Measurements from ENCODE around the gene SDK1.

DNA sequence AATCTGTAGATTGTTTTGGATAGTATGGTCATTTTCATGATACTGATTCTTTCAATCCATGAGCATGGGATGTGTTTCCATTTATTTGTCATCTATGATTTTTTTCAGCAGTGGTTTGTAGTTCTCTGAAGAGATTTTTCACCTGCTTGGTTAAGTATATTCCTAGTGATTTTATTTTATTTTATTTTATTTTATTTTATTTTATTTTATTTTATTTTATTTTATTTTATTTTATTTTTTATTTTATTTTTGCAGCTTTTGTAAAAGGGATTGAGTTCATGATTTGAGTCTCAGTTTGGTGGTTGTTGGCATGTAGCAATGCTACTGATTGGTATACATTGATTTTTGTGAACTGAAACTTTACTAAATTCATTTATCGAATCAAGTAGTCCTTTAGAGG is 404.2 kb downstream of the SDK1 start:
- TF ChIP-seq POLR2AphosphoS2 (conservative IDR thresholded peaks at IDR 0.05; ENCODE audit: low read length) (no peak), RFX5 (IDR thresholded peaks at IDR 0.05) (no peak), SREBF2 (IDR thresholded peaks at IDR 0.05) (no peak), BHLHE40 (IDR thresholded peaks at IDR 0.05; ENCODE audit: low read depth, low read length) (no peak)
- TF ChIP-seq, protein P1, sequence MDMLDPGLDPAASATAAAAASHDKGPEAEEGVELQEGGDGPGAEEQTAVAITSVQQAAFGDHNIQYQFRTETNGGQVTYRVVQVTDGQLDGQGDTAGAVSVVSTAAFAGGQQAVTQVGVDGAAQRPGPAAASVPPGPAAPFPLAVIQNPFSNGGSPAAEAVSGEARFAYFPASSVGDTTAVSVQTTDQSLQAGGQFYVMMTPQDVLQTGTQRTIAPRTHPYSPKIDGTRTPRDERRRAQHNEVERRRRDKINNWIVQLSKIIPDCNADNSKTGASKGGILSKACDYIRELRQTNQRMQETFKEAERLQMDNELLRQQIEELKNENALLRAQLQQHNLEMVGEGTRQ (IDR thresholded peaks at IDR 0.05): no peak
- TF ChIP-seq, protein P2, sequence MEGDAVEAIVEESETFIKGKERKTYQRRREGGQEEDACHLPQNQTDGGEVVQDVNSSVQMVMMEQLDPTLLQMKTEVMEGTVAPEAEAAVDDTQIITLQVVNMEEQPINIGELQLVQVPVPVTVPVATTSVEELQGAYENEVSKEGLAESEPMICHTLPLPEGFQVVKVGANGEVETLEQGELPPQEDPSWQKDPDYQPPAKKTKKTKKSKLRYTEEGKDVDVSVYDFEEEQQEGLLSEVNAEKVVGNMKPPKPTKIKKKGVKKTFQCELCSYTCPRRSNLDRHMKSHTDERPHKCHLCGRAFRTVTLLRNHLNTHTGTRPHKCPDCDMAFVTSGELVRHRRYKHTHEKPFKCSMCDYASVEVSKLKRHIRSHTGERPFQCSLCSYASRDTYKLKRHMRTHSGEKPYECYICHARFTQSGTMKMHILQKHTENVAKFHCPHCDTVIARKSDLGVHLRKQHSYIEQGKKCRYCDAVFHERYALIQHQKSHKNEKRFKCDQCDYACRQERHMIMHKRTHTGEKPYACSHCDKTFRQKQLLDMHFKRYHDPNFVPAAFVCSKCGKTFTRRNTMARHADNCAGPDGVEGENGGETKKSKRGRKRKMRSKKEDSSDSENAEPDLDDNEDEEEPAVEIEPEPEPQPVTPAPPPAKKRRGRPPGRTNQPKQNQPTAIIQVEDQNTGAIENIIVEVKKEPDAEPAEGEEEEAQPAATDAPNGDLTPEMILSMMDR (IDR thresholded peaks at IDR 0.05): no peak
- TF ChIP-seq, protein P3, sequence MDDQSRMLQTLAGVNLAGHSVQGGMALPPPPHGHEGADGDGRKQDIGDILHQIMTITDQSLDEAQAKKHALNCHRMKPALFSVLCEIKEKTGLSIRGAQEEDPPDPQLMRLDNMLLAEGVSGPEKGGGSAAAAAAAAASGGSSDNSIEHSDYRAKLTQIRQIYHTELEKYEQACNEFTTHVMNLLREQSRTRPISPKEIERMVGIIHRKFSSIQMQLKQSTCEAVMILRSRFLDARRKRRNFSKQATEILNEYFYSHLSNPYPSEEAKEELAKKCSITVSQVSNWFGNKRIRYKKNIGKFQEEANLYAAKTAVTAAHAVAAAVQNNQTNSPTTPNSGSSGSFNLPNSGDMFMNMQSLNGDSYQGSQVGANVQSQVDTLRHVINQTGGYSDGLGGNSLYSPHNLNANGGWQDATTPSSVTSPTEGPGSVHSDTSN (IDR thresholded peaks at IDR 0.05): no peak

Data from A549 (cell line).